ENCODE measurements around the gene PXT1. TPM values are rescaled to one million over a fixed set of nuclear protein-coding genes. Genes with fewer than 3 reads are reported as not detected.

PXT1 gene
- total and polyA plus RNA-seq, 9 of the 15 experiments (the other 6 are each of a cell fraction or from before 2014, with no cell fraction given), result 0.09 to 0.11 (median 0.10) TPM; not detected in 5

GRCh38 chr6:36347621-36348020, 95.0 kb downstream of the PXT1 start:
- H3K9me1 ChIP-seq (ENCODE audit: control insufficient read depth, insufficient read depth, low read length), result no peaks in the 10 kb centered on the region
- peak overlapping the region; percentile 14 to 49; a peak in 1 of 4 replicates for H3K9ac ChIP-seq (ENCODE audit: insufficient read depth in 1 of 2, low read depth in 2 of 2, low read length in 2 of 2)
- H3K27ac ChIP-seq (ENCODE audit: extremely low read depth, low read depth, low read length), result peak overlapping the region; percentile 28; the same call in 2 of the 3 replicates
- H3K4me1 ChIP-seq (replicated peaks in 1 of 2; ENCODE audit: control insufficient read depth in 2 of 2, insufficient read depth in 2 of 2, low read length in 2 of 2), result peaks cover 28 to 33% of the 10 kb centered on the region in 2 experiments
- H3K27me3 ChIP-seq (ENCODE audit: control insufficient read depth in 2 of 2, insufficient read depth in 2 of 2, low read length in 2 of 2), result 0 out of 5 replicates have a peak, but pooled peaks cover 0 to 4% of the 10 kb centered on the region in 2 experiments
- H3K9me3 ChIP-seq (replicated peaks; ENCODE audit: control insufficient read depth, insufficient read depth, low read depth, low read length), result peaks cover 3% of the 10 kb centered on the region; the same call in 1 of the 2 replicates
- ATAC-seq, result peak; percentile 79
- no peak overlapping the region for H3K4me3 ChIP-seq
- intact Hi-C loops (cut with micrococcal nuclease), result no loop called here
- FAIRE-seq, result peak; percentile 86
- CTCF ChIA-PET (ENCODE audit: low intra/inter-chr PET ratio), result no interaction called here
- DNase-seq (ENCODE audit: extremely low read depth in 1 of 4, low spot score in 3 of 4), result peak; percentile 82 to 89 (median 88)
- BruUV-seq (replicated peaks), result no TSS peak
- 13% methylated on average over 4 of the region's 4 CpGs for WGBS (ENCODE audit: insufficient coverage, low coverage, missing lambda C conversion rate)
- in situ Hi-C loops (cut with MboI), result no loop called here
- peak overlapping the region; percentile 19 for H3K4me2 ChIP-seq (ENCODE audit: insufficient read depth, low read length)
- H2AFZ ChIP-seq (ENCODE audit: low read depth, low read length), result peak overlapping the region; percentile 37
- H3K79me2 ChIP-seq (ENCODE audit: control insufficient read depth, insufficient read depth, low read length), result no peaks in the 10 kb centered on the region
- H3K36me3 ChIP-seq (ENCODE audit: control insufficient read depth, insufficient read depth, low read length), result no peaks in the 10 kb centered on the region
- POLR2A ChIA-PET, result interaction anchor here (0.5 to 3.6 kb wide), 4 partner anchors 10 to 990 kb away, joined by 3 to 15 read pairs (median 3); no protein-coding TSS in a partner anchor
- peaks cover 9% of the 10 kb centered on the region; the same call in 1 of the 2 replicates for H4K20me1 ChIP-seq (replicated peaks; ENCODE audit: control insufficient read depth, insufficient read depth, low read length)
- TF ChIP-seq, protein P1, sequence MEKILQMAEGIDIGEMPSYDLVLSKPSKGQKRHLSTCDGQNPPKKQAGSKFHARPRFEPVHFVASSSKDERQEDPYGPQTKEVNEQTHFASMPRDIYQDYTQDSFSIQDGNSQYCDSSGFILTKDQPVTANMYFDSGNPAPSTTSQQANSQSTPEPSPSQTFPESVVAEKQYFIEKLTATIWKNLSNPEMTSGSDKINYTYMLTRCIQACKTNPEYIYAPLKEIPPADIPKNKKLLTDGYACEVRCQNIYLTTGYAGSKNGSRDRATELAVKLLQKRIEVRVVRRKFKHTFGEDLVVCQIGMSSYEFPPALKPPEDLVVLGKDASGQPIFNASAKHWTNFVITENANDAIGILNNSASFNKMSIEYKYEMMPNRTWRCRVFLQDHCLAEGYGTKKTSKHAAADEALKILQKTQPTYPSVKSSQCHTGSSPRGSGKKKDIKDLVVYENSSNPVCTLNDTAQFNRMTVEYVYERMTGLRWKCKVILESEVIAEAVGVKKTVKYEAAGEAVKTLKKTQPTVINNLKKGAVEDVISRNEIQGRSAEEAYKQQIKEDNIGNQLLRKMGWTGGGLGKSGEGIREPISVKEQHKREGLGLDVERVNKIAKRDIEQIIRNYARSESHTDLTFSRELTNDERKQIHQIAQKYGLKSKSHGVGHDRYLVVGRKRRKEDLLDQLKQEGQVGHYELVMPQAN (IDR thresholded peaks at IDR 0.05; ENCODE audit: borderline replicate concordance), result no peak
- TF ChIP-seq STAT5A (IDR thresholded peaks at IDR 0.05; ENCODE audit: borderline replicate concordance, low read length), result peak; percentile 72
- TF ChIP-seq, protein P2, sequence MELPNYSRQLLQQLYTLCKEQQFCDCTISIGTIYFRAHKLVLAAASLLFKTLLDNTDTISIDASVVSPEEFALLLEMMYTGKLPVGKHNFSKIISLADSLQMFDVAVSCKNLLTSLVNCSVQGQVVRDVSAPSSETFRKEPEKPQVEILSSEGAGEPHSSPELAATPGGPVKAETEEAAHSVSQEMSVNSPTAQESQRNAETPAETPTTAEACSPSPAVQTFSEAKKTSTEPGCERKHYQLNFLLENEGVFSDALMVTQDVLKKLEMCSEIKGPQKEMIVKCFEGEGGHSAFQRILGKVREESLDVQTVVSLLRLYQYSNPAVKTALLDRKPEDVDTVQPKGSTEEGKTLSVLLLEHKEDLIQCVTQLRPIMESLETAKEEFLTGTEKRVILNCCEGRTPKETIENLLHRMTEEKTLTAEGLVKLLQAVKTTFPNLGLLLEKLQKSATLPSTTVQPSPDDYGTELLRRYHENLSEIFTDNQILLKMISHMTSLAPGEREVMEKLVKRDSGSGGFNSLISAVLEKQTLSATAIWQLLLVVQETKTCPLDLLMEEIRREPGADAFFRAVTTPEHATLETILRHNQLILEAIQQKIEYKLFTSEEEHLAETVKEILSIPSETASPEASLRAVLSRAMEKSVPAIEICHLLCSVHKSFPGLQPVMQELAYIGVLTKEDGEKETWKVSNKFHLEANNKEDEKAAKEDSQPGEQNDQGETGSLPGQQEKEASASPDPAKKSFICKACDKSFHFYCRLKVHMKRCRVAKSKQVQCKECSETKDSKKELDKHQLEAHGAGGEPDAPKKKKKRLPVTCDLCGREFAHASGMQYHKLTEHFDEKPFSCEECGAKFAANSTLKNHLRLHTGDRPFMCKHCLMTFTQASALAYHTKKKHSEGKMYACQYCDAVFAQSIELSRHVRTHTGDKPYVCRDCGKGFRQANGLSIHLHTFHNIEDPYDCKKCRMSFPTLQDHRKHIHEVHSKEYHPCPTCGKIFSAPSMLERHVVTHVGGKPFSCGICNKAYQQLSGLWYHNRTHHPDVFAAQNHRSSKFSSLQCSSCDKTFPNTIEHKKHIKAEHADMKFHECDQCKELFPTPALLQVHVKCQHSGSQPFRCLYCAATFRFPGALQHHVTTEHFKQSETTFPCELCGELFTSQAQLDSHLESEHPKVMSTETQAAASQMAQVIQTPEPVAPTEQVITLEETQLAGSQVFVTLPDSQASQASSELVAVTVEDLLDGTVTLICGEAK (IDR thresholded peaks at IDR 0.05), result no peak
- TF ChIP-seq, protein P2 (CRISPR knock-in tag; IDR thresholded peaks at IDR 0.05), result no peak
- TF ChIP-seq, protein P3, sequence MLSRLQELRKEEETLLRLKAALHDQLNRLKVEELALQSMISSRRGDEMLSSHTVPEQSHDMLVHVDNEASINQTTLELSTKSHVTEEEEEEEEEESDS (CRISPR knock-in tag; IDR thresholded peaks at IDR 0.05), result no peak
- TF ChIP-seq ZFX (CRISPR knock-in tag; IDR thresholded peaks at IDR 0.05), result peak; percentile 71
- TF ChIP-seq, protein P4, sequence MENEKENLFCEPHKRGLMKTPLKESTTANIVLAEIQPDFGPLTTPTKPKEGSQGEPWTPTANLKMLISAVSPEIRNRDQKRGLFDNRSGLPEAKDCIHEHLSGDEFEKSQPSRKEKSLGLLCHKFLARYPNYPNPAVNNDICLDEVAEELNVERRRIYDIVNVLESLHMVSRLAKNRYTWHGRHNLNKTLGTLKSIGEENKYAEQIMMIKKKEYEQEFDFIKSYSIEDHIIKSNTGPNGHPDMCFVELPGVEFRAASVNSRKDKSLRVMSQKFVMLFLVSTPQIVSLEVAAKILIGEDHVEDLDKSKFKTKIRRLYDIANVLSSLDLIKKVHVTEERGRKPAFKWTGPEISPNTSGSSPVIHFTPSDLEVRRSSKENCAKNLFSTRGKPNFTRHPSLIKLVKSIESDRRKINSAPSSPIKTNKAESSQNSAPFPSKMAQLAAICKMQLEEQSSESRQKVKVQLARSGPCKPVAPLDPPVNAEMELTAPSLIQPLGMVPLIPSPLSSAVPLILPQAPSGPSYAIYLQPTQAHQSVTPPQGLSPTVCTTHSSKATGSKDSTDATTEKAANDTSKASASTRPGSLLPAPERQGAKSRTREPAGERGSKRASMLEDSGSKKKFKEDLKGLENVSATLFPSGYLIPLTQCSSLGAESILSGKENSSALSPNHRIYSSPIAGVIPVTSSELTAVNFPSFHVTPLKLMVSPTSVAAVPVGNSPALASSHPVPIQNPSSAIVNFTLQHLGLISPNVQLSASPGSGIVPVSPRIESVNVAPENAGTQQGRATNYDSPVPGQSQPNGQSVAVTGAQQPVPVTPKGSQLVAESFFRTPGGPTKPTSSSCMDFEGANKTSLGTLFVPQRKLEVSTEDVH (IDR thresholded peaks at IDR 0.05; ENCODE audit: low read depth, partially characterized antibody), result no peak
